HEK293T (cell line): ENCODE measurements around the gene DYNC1I1.

Source experiments
- CTCF ChIA-PET: fragments of 350-600 bp; formaldehyde crosslinking; extraction: SDS; loops from one replicate; lab custom pipeline; 2021; ENCODE audit warnings: antibody characterized with exemption, inconsistent platforms; lab: Yijun Ruan, JAX
- POLR2A ChIA-PET: fragments of 350-600 bp; formaldehyde crosslinking; extraction: SDS; loops from one replicate; lab custom pipeline; 2020; ENCODE audit warnings: antibody characterized with exemption, inconsistent platforms; lab: Yijun Ruan, JAX
- DNase-seq: peaks from one replicate; pipeline ENCODE4 v3.0.0; 2012; ENCODE audit warnings: mixed read lengths; ENCODE audit errors: extremely low spot score
- ARNT ChIP-seq: fragments of 450-650 bp; IDR thresholded peaks from 2 replicates; pipeline ENCODE4 v1.6.1; 2017; ENCODE audit warnings: mild to moderate bottlenecking
- BHLHE40 ChIP-seq: fragments of 450-650 bp; IDR thresholded peaks from 2 replicates; pipeline ENCODE4 v1.6.1; 2016; ENCODE audit warnings: mild to moderate bottlenecking, moderate library complexity, borderline replicate concordance
- CTBP1 ChIP-seq: fragments of 450-650 bp; IDR thresholded peaks from 2 replicates; pipeline ENCODE4 v1.6.1; 2016; ENCODE audit warnings: borderline replicate concordance
- ELF4 ChIP-seq: fragments of 450-650 bp; IDR thresholded peaks from 2 replicates; pipeline ENCODE4 v1.6.1; 2017; ENCODE audit warnings: antibody characterized with exemption
- FOXA1 ChIP-seq: fragments of 450-650 bp; IDR thresholded peaks from 2 replicates; pipeline ENCODE4 v1.6.1; 2016; ENCODE audit warnings: mild to moderate bottlenecking
- FOXK2 ChIP-seq: fragments of 450-650 bp; IDR thresholded peaks from 2 replicates; pipeline ENCODE4 v1.6.1; 2016; ENCODE audit warnings: mild to moderate bottlenecking
- FOXM1 ChIP-seq: fragments of 450-650 bp; IDR thresholded peaks from 2 replicates; pipeline ENCODE4 v1.6.1; 2017; ENCODE audit warnings: mild to moderate bottlenecking, borderline replicate concordance
- HDGF ChIP-seq: fragments of 450-650 bp; IDR thresholded peaks from 2 replicates; pipeline ENCODE4 v1.6.1; 2017; ENCODE audit warnings: antibody characterized with exemption, borderline replicate concordance
- L3MBTL2 ChIP-seq: fragments of 450-650 bp; conservative IDR thresholded peaks from 2 replicates; pipeline ENCODE4 v1.6.1; 2016; ENCODE audit warnings: mild to moderate bottlenecking
- LEF1 ChIP-seq: fragments of 450-650 bp; IDR thresholded peaks from 2 replicates; pipeline ENCODE4 v1.6.1; 2017; ENCODE audit warnings: mild to moderate bottlenecking, borderline replicate concordance
- NFRKB ChIP-seq: fragments of 450-650 bp; IDR thresholded peaks from 2 replicates; pipeline ENCODE4 v1.6.1; 2016; ENCODE audit warnings: mild to moderate bottlenecking, moderate library complexity
- PKNOX1 ChIP-seq: fragments of 450-650 bp; IDR thresholded peaks from 2 replicates; pipeline ENCODE4 v1.6.1; 2016
- SP1 ChIP-seq: fragments of 450-650 bp; IDR thresholded peaks from 2 replicates; pipeline ENCODE4 v1.6.1; 2017
- SUZ12 ChIP-seq: fragments of 450-650 bp; IDR thresholded peaks from 2 replicates; pipeline ENCODE4 v1.6.1; 2016; ENCODE audit warnings: mild to moderate bottlenecking
- TARDBP ChIP-seq: fragments of 450-650 bp; IDR thresholded peaks from 2 replicates; pipeline ENCODE4 v1.6.1; 2016
- ZNF384 ChIP-seq: fragments of 450-650 bp; IDR thresholded peaks from 2 replicates; pipeline ENCODE4 v1.6.1; 2016

DYNC1I1 gene

GRCh38 chr7:96023387-96023786 is 251.0 kb downstream of the DYNC1I1 start:
- no peak for DNase-seq
- TF ChIP-seq L3MBTL2 (no peak), TARDBP (no peak), ZNF384 (no peak), SUZ12 (no peak), CTBP1 (no peak), HDGF (no peak), BHLHE40 (no peak), NFRKB (no peak), FOXM1 (no peak), SP1 (no peak), FOXK2 (no peak), LEF1 (no peak), ELF4 (no peak), ARNT (no peak), FOXA1 (no peak), PKNOX1 (no peak)
- CTCF ChIA-PET = interaction anchor here (0.7 kb wide), 1 partner anchor 35 kb away, joined by 3 read pairs; no protein-coding TSS in a partner anchor
- POLR2A ChIA-PET = no interaction called here

- CTCF ChIA-PET = no interaction called here
Measured at GRCh38 chr7:96026010-96026409, 253.7 kb downstream of the DYNC1I1 start.

GRCh38 chr7:96026611-96027010 is 254.3 kb downstream of the DYNC1I1 start:
- DNase-seq = no peak
- CTCF ChIA-PET = no interaction called here
- POLR2A ChIA-PET = no interaction called here
- TF ChIP-seq TARDBP (no peak), SP1 (no peak), SUZ12 (no peak), HDGF (no peak), NFRKB (no peak), FOXA1 (no peak), ZNF384 (no peak), L3MBTL2 (no peak), ARNT (no peak), CTBP1 (no peak), FOXK2 (no peak), FOXM1 (no peak), PKNOX1 (no peak), ELF4 (no peak), BHLHE40 (no peak), LEF1 (no peak)

More at GRCh38 chr7:96026010-96026409, 253.7 kb downstream of the DYNC1I1 start:
- POLR2A ChIA-PET = no interaction called here
- TF ChIP-seq BHLHE40 (no peak), CTBP1 (no peak), NFRKB (no peak), PKNOX1 (no peak), LEF1 (no peak), ELF4 (no peak), L3MBTL2 (no peak), ZNF384 (no peak), FOXK2 (no peak), TARDBP (no peak), ARNT (no peak), FOXM1 (no peak), HDGF (no peak), SUZ12 (no peak), FOXA1 (no peak)
- no peak for DNase-seq

- TF ChIP-seq ARNT = no peak
- no peak for TF ChIP-seq HDGF
- no peak for TF ChIP-seq L3MBTL2
- TF ChIP-seq SP1 = no peak
- no peak for TF ChIP-seq TARDBP
- no peak for TF ChIP-seq FOXM1
- TF ChIP-seq LEF1 = no peak
- TF ChIP-seq NFRKB = no peak
- TF ChIP-seq BHLHE40 = no peak
- TF ChIP-seq CTBP1 = no peak
- TF ChIP-seq SUZ12 = no peak
- no peak for TF ChIP-seq FOXK2
- no peak for TF ChIP-seq ZNF384
- ChIA-PET POLR2A (no interaction called here), CTCF (no interaction called here)
- no peak for DNase-seq
Measured at GRCh38 chr7:96028729-96029128, 256.4 kb downstream of the DYNC1I1 start.

GRCh38 chr7:96033009-96033598 is 260.8 kb downstream of the DYNC1I1 start:
- CTCF ChIA-PET = no interaction called here
- TF ChIP-seq NFRKB (no peak), SUZ12 (no peak), FOXK2 (no peak), CTBP1 (no peak), L3MBTL2 (no peak), FOXA1 (no peak)
- POLR2A ChIA-PET = no interaction called here
- DNase-seq = no peak

- POLR2A ChIA-PET = no interaction called here
- no peak for DNase-seq
- CTCF ChIA-PET = no interaction called here
- TF ChIP-seq ARNT (no peak), CTBP1 (no peak), HDGF (no peak), FOXA1 (no peak), BHLHE40 (no peak), NFRKB (no peak), FOXK2 (no peak), SP1 (no peak), L3MBTL2 (no peak), ELF4 (no peak), FOXM1 (no peak), ZNF384 (no peak), PKNOX1 (no peak), LEF1 (no peak)
Measured at GRCh38 chr7:96034940-96035727, 262.8 kb downstream of the DYNC1I1 start.
